Spleen (tissue), 11 donors: Measurements from ENCODE around the gene FBXO15. TPM values are rescaled to one million over a fixed set of nuclear protein-coding genes. Genes with fewer than 3 reads are reported as not detected.

Experiments
- DNase-seq: peaks from one replicate; pipeline ENCODE4 v3.0.0-alpha.2; 2020
- H3K27ac ChIP-seq, 8 donors: fragments of 200-600 bp; sonication (generic) in 7 of 8; 1 replicate in 4 of 8; 2 replicates in 4 of 8; pipeline versions ENCODE4 v1.5.0 to v1.8.0; 2016 to 2021; ENCODE audit warnings: inconsistent platforms in 4 of 8, mild to moderate bottlenecking in 4 of 8, moderate library complexity in 1 of 8
- H3K27me3 ChIP-seq, 7 donors: fragments of 200-600 bp; sonication (generic) in 6 of 7; replicated peaks in 1 of 7; 1 replicate in 4 of 7; 2 replicates in 3 of 7; pipeline versions ENCODE4 v1.5.0 to v1.8.0; 2016 to 2021; ENCODE audit warnings: inconsistent platforms in 3 of 7, mild to moderate bottlenecking in 1 of 7
- H3K36me3 ChIP-seq, 6 donors: fragments of 200-600 bp; sonication (generic) in 5 of 6; 1 replicate in 4 of 6; 2 replicates in 2 of 6; pipeline versions ENCODE4 v1.5.0 to v1.8.0; 2016 to 2021; ENCODE audit warnings: inconsistent platforms in 2 of 6
- H3K4me1 ChIP-seq, 6 donors: fragments of 200-600 bp; sonication (generic) in 5 of 6; 1 replicate in 3 of 6; 2 replicates in 3 of 6; pipeline versions ENCODE4 v1.5.0 to v1.8.0; 2016 to 2021; ENCODE audit warnings: inconsistent platforms in 3 of 6
- H3K4me3 ChIP-seq, 8 donors: fragments of 200-600 bp; sonication (generic) in 7 of 8; 1 replicate in 4 of 8; 2 replicates in 4 of 8; pipeline versions ENCODE4 v1.5.0 to v1.8.0; 2016 to 2021; ENCODE audit warnings: inconsistent platforms in 4 of 8, mild to moderate bottlenecking in 4 of 8, moderate library complexity in 2 of 8
- H3K9me3 ChIP-seq, 8 donors: fragments of 200-600 bp; sonication (generic) in 7 of 8; 1 replicate in 4 of 8; 2 replicates in 4 of 8; pipeline versions ENCODE4 v1.5.0 to v1.8.0; 2016 to 2021; ENCODE audit warnings: inconsistent platforms in 4 of 8
- CTCF ChIP-seq, 11 experiments: fragments of 200-600 bp in 7 of 11; fragments of 450-650 bp in 4 of 11; sonication (generic) in 4 of 11; IDR thresholded peaks in 8 of 11; conservative IDR thresholded peaks in 3 of 11; 1 replicate in 7 of 11; 2 replicates in 4 of 11; pipeline versions ENCODE4 v1.4.0 to v1.8.0; 2016 to 2021; ENCODE audit warnings: antibody characterized with exemption in 11 of 11, inconsistent platforms in 4 of 11, mild to moderate bottlenecking in 1 of 11
- POLR2A ChIP-seq, 3 donors: fragments of 450-650 bp; IDR thresholded peaks; one replicate each; pipeline ENCODE4 v1.5.1; 2017; ENCODE audit warnings: antibody characterized with exemption in 3 of 3, mild to moderate bottlenecking in 1 of 3
- POLR2AphosphoS5 ChIP-seq, 3 donors: sonication (generic); formaldehyde crosslinking; IDR thresholded peaks; one replicate each; pipeline ENCODE4 v1.5.1; 2017; ENCODE audit warnings: antibody characterized with exemption in 3 of 3
- WGBS, 5 donors: extraction: QIAGEN DNeasy Blood & Tissue Kit in 3 of 5; methylation state at CpG; one replicate each; pipeline versions ENCODE4 v1.1.5 to v1.1.7; 2013 to 2018; 5-methylcytosine and 5-hydroxymethylcytosine counted together
- intact Hi-C: fragments of 100-400 bp; cut with DNase I; formaldehyde crosslinking; loops from one replicate; pipeline ENCODE4 v1.15.0; 2023; ENCODE audit warnings: low total_unique reads
- polyA plus RNA-seq, 3 donors: library from polyadenylated mRNA; stranded (reverse); fragments of 200-250 nt; gene quantifications; one replicate each; pipeline ENCODE4 v1.2.1, GENCODE V29; 2013
- total RNA-seq, 7 donors: library from RNA; depleted of rRNA in 3 of 7; stranded (reverse); fragments of >200 nt in 3 of 7; fragmentation: NEBNext Ultra II Directional in 4 of 7; extraction: Animal tissue kit (Norgen Biotek cat#: 25700) in 4 of 7; gene quantifications; one replicate each; pipeline versions ENCODE4 v1.1.0 to v1.2.1, GENCODE V29; 2016 to 2021
- donor health status: healthy with polysubstance abuse.
- donor health status: DM: no; HTN: no; CAD: no; lungs with moderate emphysema.
- donor health status: DM: no; HTN: no; CAD: no.
- donor health status: Bipolar disorder and iron deficiency.
- donor health status: healthy.
- donor health status: DM: no; HTN: no; CAD: no.
- donor health status: DM: yes; HTN: yes; CAD: no.

FBXO15 gene
- total and polyA plus RNA-seq, 10 donors = 0.28 to 3.5 (median 1.1) TPM

- H3K27ac ChIP-seq = no peak overlapping the region
- H3K4me1 ChIP-seq = no peaks in the 10 kb centered on the region
- WGBS, 5 donors = 79 to 89% (median 82%) methylated on average over 10 of the region's 10 CpGs
- no peak for TF ChIP-seq POLR2AphosphoS5 (IDR thresholded peaks at IDR 0.05)
- no peak for TF ChIP-seq POLR2A (IDR thresholded peaks at IDR 0.05)
- TF ChIP-seq CTCF (IDR thresholded peaks at IDR 0.05 in 8 of 11, conservative IDR thresholded peaks at IDR 0.05 in 3 of 11) = no peak
- H3K36me3 ChIP-seq = no peaks in the 10 kb centered on the region
- H3K27me3 ChIP-seq = no peaks in the 10 kb centered on the region
- intact Hi-C loops = no loop called here
- DNase-seq = no peak
- H3K9me3 ChIP-seq = no peaks in the 10 kb centered on the region
- no peak overlapping the region for H3K4me3 ChIP-seq
These were observed 73.5 kb downstream of the FBXO15 start for GRCh38 chr18:74073957-74074667.

GRCh38 chr18:74069178-74070050, 78.2 kb downstream of the FBXO15 start:
- no peak for DNase-seq
- no peak overlapping the region for H3K27ac ChIP-seq
- no peak for TF ChIP-seq CTCF (IDR thresholded peaks at IDR 0.05 in 8 of 11, conservative IDR thresholded peaks at IDR 0.05 in 3 of 11)
- no peak for TF ChIP-seq POLR2A (IDR thresholded peaks at IDR 0.05)
- no peak for TF ChIP-seq POLR2AphosphoS5 (IDR thresholded peaks at IDR 0.05)
- H3K4me1 ChIP-seq = peaks cover 0 to 18% (median 0%) of the 10 kb centered on the region in 6 donors
- intact Hi-C loops = no loop called here
- H3K27me3 ChIP-seq = peaks cover 0 to 4% (median 0%) of the 10 kb centered on the region in 7 donors
- no peak overlapping the region for H3K4me3 ChIP-seq
- no peaks in the 10 kb centered on the region for H3K36me3 ChIP-seq
- 69 to 84% (median 75%) methylated on average over 13 of the region's 13 CpGs for WGBS, 5 donors
- H3K9me3 ChIP-seq = no peaks in the 10 kb centered on the region

DNA sequence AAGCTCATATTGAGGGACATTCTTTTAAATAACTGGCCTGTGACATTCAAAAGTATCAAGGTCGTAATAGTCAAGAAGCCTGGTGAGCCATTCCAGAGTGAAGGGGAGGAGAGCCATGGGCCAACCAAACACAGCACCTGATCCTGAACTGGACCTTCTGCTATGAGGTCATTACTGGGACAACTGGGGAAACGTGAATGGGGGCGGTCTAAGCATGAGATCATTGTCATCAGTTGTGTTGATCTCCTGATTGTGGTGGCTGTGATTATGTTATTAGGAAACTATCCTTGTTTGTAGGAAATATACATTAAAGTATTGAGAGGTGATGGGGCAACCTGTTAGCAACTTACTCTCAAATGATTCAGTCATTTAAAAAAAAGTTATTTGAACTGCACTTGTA, 79.3 kb downstream of the FBXO15 start:
- no peak overlapping the region for H3K4me3 ChIP-seq
- peaks cover 0 to 29% (median 0%) of the 10 kb centered on the region in 6 donors for H3K4me1 ChIP-seq
- H3K27me3 ChIP-seq = peaks cover 0 to 4% (median 0%) of the 10 kb centered on the region in 7 donors

More for the DNA sequence above, 79.3 kb downstream of the FBXO15 start:
- 73 to 90% (median 80%) methylated on average over 3 of the region's 3 CpGs for WGBS, 5 donors
- TF ChIP-seq POLR2A (IDR thresholded peaks at IDR 0.05) = no peak
- TF ChIP-seq POLR2AphosphoS5 (IDR thresholded peaks at IDR 0.05) = no peak
- TF ChIP-seq CTCF (IDR thresholded peaks at IDR 0.05 in 8 of 11, conservative IDR thresholded peaks at IDR 0.05 in 3 of 11) = no peak
- Histone ChIP-seq H3K9me3 (no peaks in the 10 kb centered on the region), H3K36me3 (no peaks in the 10 kb centered on the region), H3K27ac (no peak overlapping the region)
- intact Hi-C loops = no loop called here
- no peak for DNase-seq
